DND-41 (cell line): ENCODE data around the gene SHROOM3.

Experiments
- ATAC-seq: fragments of 200-7000 bp; cut with Tn5 transposase; 3 replicates; pipeline ENCODE4 v1.9.1; 2021; ENCODE audit warnings: low read depth; ENCODE audit not compliant: insufficient read depth
- DNase-seq: peaks from one replicate; pipeline ENCODE4 v3.0.0-alpha.2; 2020
- H2AFZ ChIP-seq: 2 replicates; pipeline ENCODE4 v1.6.0; 2012; ENCODE audit warnings: low read depth, low read length
- H3K27ac ChIP-seq: 2 replicates; pipeline ENCODE4 v1.5.1; 2012; ENCODE audit warnings: low read length, inconsistent platforms
- H3K27me3 ChIP-seq: fragments of 200-600 bp; sonication (generic); 2 replicates; pipeline ENCODE4 v1.6.0; 2012; ENCODE audit warnings: low read length, mild to moderate bottlenecking, inconsistent platforms; ENCODE audit not compliant: insufficient read depth, poor library complexity
- H3K36me3 ChIP-seq: 2 replicates; pipeline ENCODE4 v1.5.1; 2012; ENCODE audit warnings: low read length, inconsistent platforms; ENCODE audit not compliant: insufficient read depth
- H3K4me1 ChIP-seq: 2 replicates; pipeline ENCODE4 v1.5.1; 2012; ENCODE audit warnings: mild to moderate bottlenecking, low read length; ENCODE audit not compliant: insufficient read depth
- H3K4me2 ChIP-seq: 2 replicates; pipeline ENCODE4 v1.6.0; 2012; ENCODE audit warnings: mild to moderate bottlenecking, moderate library complexity, low read length, inconsistent platforms; ENCODE audit not compliant: insufficient read depth
- H3K4me3 ChIP-seq, 2 experiments: fragments of 200-600 bp in 1 of 2; shearing (Covaris generic) in 1 of 2; 2 replicates each; pipeline ENCODE4 v1.5.1; 2012 to 2016; ENCODE audit warnings: inconsistent platforms in 2 of 2, low read length in 2 of 2, mild to moderate bottlenecking in 2 of 2, low read depth in 1 of 2, moderate library complexity in 1 of 2
- H3K79me2 ChIP-seq: 2 replicates; pipeline ENCODE4 v1.6.0; 2012; ENCODE audit warnings: low read length, inconsistent platforms; ENCODE audit not compliant: insufficient read depth
- H3K9ac ChIP-seq: 2 replicates; pipeline ENCODE4 v1.6.0; 2012; ENCODE audit warnings: low read depth, mild to moderate bottlenecking, inconsistent platforms, low read length, moderate library complexity
- H3K9me3 ChIP-seq: 2 replicates; pipeline ENCODE4 v1.5.1; 2012; ENCODE audit warnings: low read length, moderate library complexity, mild to moderate bottlenecking, inconsistent platforms; ENCODE audit not compliant: insufficient read depth, severe bottlenecking
- H4K20me1 ChIP-seq: 2 replicates; pipeline ENCODE4 v1.6.0; 2012; ENCODE audit warnings: low read length; ENCODE audit not compliant: insufficient read depth
- EZH2 ChIP-seq: IDR thresholded peaks from 3 replicates; pipeline ENCODE4 v1.6.1; 2012; ENCODE audit warnings: borderline replicate concordance, low read depth, mild to moderate bottlenecking, moderate library complexity, low read length, inconsistent platforms; ENCODE audit not compliant: severe bottlenecking
- TF ChIP-seq, protein P1 (sequence below): IDR thresholded peaks from 2 replicates; pipeline ENCODE4 v1.5.1; 2012; ENCODE audit warnings: borderline replicate concordance, low read length, moderate library complexity, mild to moderate bottlenecking; ENCODE audit not compliant: poor library complexity, severe bottlenecking; ENCODE audit errors: extremely low read depth

SHROOM3 gene

DNA sequence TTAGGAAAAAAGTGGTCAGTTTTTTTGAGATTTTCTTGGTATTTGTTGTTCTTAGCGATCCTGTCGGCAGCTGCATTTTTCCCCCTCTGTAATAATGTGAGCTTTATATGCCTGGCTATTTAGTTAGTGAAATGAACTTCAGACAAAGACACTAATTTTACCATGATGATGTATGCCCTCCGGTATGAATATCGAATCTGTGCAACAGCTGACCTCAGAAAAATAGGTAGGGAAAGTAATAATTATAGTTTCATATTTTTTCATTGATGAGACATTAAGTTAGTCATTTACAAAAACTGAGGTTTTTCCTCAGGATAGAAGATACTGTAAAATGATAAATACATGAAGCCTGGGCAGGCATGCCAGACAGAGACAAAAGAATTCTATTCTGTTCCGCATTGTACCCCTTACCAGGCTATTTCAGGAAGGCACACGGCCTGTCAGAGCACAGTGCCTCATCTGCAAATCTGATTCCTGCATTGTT lies 155.8 kb downstream of the SHROOM3 start:
- H2AFZ ChIP-seq, result no peak overlapping the region
- no peak for TF ChIP-seq EZH2
- TF ChIP-seq, protein P1, sequence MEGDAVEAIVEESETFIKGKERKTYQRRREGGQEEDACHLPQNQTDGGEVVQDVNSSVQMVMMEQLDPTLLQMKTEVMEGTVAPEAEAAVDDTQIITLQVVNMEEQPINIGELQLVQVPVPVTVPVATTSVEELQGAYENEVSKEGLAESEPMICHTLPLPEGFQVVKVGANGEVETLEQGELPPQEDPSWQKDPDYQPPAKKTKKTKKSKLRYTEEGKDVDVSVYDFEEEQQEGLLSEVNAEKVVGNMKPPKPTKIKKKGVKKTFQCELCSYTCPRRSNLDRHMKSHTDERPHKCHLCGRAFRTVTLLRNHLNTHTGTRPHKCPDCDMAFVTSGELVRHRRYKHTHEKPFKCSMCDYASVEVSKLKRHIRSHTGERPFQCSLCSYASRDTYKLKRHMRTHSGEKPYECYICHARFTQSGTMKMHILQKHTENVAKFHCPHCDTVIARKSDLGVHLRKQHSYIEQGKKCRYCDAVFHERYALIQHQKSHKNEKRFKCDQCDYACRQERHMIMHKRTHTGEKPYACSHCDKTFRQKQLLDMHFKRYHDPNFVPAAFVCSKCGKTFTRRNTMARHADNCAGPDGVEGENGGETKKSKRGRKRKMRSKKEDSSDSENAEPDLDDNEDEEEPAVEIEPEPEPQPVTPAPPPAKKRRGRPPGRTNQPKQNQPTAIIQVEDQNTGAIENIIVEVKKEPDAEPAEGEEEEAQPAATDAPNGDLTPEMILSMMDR, result no peak
- no peak overlapping the region for H3K4me3 ChIP-seq
- no peak overlapping the region for H3K4me2 ChIP-seq
- H3K27ac ChIP-seq, result no peak overlapping the region
- no peaks in the 10 kb centered on the region for H4K20me1 ChIP-seq
- DNase-seq (no peak), ATAC-seq (no peak)
- no peaks in the 10 kb centered on the region for H3K36me3 ChIP-seq
- no peaks in the 10 kb centered on the region for H3K4me1 ChIP-seq
- H3K9me3 ChIP-seq, result no peaks in the 10 kb centered on the region
- H3K9ac ChIP-seq, result no peak overlapping the region
- no peaks in the 10 kb centered on the region for H3K79me2 ChIP-seq
- H3K27me3 ChIP-seq, result peaks cover 4% of the 10 kb centered on the region

DNA sequence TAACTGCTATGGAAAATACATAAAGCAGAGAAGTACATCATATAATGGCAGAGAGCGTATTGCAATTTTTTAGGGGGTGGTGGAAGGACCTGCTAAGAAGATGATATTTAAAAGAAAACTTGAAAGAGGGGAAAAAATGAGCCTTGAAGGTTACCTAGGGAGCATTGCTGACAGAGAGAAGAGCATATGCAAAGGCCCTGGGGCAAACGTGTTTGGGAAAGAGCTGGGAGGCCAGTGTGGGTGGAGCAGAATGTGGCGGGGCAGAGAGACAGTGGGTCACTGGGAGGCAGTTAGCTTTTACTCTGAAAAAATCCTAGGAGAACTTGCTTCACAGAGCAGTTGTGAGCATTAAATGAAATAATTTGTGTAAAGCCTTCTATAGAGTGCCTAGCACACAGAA lies 157.0 kb downstream of the SHROOM3 start:
- Histone ChIP-seq H2AFZ (no peak overlapping the region), H3K79me2 (no peaks in the 10 kb centered on the region), H4K20me1 (no peaks in the 10 kb centered on the region), H3K36me3 (no peaks in the 10 kb centered on the region), H3K9ac (no peak overlapping the region), H3K27me3 (peaks cover 4% of the 10 kb centered on the region), H3K4me1 (no peaks in the 10 kb centered on the region), H3K4me2 (no peak overlapping the region), H3K27ac (no peak overlapping the region), H3K9me3 (no peaks in the 10 kb centered on the region), H3K4me3 (no peak overlapping the region)
- ATAC-seq, result no peak
- no peak for TF ChIP-seq EZH2
- TF ChIP-seq, protein P1, result no peak
- DNase-seq, result no peak

DNA sequence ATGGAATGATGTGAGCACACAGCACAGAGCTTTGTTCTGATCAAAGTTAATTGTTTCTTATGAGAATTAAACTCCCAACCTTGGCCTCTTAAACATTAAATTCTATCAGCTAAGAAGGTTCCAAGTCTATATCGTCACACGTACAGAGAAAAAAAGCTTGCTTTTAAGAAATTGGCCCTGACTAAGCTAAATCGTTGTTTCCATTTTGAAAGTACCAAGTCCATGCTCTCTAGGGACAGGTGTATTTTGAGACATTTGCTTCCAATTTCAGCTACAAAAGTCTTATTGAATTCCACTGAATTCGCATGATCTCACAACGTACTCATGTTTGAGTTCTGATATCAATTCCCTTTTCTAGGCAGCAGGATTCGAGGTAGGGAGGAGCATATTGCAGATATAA lies 157.4 kb downstream of the SHROOM3 start:
- Histone ChIP-seq H3K9ac (no peak overlapping the region), H3K27me3 (peaks cover 4% of the 10 kb centered on the region), H4K20me1 (no peaks in the 10 kb centered on the region), H3K4me3 (no peak overlapping the region), H3K4me2 (no peak overlapping the region), H2AFZ (no peak overlapping the region), H3K9me3 (no peaks in the 10 kb centered on the region), H3K79me2 (no peaks in the 10 kb centered on the region), H3K27ac (no peak overlapping the region), H3K4me1 (no peaks in the 10 kb centered on the region), H3K36me3 (no peaks in the 10 kb centered on the region)
- ATAC-seq, result no peak
- no peak for DNase-seq
- TF ChIP-seq, protein P1, result no peak
- no peak for TF ChIP-seq EZH2

DNA sequence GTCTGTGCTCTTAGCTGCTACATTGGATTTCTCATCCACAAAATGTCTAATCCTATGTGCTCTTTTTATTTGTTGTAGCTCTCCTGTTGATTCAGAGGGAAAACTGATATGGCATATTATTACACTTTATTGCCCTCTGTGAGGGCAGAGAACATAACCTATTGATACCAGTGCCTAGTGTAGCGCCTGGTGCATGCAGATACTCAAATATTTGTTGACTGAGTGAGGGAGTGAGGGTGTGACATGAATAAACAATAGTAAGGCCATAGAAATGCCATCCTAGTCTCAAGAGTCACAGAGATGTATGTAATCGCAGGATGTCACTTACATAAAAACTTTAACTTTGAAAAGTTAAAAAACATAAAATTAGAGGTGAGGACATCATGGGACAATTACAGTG lies 159.1 kb downstream of the SHROOM3 start:
- Histone ChIP-seq H3K9ac (no peak overlapping the region), H3K9me3 (no peaks in the 10 kb centered on the region), H3K4me1 (no peaks in the 10 kb centered on the region), H2AFZ (no peak overlapping the region), H4K20me1 (no peaks in the 10 kb centered on the region), H3K79me2 (no peaks in the 10 kb centered on the region), H3K27ac (no peak overlapping the region), H3K27me3 (peaks cover 4% of the 10 kb centered on the region), H3K36me3 (no peaks in the 10 kb centered on the region), H3K4me2 (no peak overlapping the region), H3K4me3 (no peak overlapping the region)
- ATAC-seq (no peak), DNase-seq (no peak)
- TF ChIP-seq, protein P1, result no peak
- no peak for TF ChIP-seq EZH2
